ENCODE data around the gene JUN.
"Not testable (repeated sequence)": the region's sequence is repeated elsewhere in the genome, so short reads cannot be mapped to it uniquely, and the experiment has no call there.

Gene JUN

DNA sequence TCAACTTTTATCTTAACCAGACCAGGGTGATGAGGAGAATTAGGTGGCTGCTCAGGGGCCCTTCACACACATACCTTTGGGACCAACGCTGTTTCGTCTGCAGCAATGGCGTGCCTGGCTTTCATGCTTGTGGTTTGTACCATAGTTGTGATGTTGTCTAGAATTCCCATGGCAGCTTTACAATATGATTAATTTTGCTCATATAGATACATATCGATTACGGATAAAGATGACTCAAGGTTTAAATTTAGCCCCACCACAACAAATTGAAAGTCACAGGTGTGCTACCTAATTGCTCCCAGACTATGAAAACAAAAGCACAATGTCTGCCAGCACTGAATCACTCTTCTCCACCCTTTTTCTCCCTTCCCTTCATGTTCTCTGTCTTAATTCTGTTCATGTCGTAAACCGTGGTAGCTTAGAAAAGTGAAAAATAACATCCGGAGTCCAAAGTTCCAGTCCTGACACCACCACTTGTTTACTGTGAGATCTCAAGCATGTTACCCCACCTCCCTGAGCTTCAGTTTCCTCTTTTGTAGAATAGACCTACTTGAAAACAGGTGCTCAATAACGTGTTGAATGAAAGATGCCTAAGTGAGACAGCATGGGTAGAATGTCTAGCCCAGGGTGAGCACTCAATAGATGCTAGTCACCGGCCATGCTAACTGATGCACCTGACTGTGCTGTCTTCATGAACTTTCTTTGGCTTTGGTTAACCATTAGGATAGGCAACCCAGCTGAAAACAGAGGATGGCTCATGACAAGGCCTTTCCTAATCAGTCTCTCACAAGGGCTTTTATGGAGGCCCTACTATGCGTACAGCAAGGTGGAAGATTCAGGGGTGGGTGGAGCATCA, 22.1 kb upstream of the JUN start:
- no peaks in the 10 kb centered on the region for H3K36me3 ChIP-seq
- H3K9me3 ChIP-seq (ENCODE audit: severe bottlenecking) = no peaks in the 10 kb centered on the region
- no peak overlapping the region for H3K27ac ChIP-seq
- TF ChIP-seq, protein P1, sequence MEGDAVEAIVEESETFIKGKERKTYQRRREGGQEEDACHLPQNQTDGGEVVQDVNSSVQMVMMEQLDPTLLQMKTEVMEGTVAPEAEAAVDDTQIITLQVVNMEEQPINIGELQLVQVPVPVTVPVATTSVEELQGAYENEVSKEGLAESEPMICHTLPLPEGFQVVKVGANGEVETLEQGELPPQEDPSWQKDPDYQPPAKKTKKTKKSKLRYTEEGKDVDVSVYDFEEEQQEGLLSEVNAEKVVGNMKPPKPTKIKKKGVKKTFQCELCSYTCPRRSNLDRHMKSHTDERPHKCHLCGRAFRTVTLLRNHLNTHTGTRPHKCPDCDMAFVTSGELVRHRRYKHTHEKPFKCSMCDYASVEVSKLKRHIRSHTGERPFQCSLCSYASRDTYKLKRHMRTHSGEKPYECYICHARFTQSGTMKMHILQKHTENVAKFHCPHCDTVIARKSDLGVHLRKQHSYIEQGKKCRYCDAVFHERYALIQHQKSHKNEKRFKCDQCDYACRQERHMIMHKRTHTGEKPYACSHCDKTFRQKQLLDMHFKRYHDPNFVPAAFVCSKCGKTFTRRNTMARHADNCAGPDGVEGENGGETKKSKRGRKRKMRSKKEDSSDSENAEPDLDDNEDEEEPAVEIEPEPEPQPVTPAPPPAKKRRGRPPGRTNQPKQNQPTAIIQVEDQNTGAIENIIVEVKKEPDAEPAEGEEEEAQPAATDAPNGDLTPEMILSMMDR (IDR thresholded peaks at IDR 0.05; ENCODE audit: low read depth, low read length) = no peak
- H3K4me3 ChIP-seq (ENCODE audit: low read depth, low read length) = no peak overlapping the region
- no peak for DNase-seq
- no peaks in the 10 kb centered on the region for H3K27me3 ChIP-seq (ENCODE audit: insufficient read depth, low read depth, severe bottlenecking)

DNA sequence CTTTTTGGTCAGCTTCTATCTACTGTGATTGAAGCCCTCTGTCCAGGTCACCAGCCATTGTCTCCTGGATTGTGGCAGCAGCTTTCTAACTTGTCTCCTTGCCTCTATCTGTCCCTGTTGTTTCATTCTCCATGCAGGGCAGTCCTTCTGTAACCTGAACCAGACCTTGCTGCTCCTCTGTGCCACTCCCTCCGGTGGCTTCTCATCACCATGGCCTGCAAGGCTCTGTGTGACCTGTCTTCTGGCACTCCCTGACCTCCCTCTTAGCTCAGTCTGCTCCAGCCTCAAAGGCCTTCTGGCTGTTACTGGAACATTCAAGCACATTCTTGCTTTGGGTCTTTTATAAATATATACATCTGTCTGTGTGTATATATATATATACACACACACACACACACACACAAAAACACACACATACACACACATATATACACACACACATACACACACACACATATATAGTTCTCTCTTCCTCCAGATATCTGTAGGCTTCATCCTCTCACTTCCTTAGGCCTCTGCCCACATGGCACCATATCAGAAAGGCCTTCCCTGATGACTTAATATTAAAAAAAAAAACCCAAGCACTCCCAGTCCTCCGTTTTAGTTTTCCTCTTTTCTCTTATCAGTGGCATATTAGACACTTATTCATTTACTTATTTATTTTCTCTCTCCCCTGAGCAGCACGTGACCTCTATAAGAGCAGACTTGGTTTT, 21.2 kb upstream of the JUN start:
- H3K9me3 ChIP-seq (ENCODE audit: severe bottlenecking) = no peaks in the 10 kb centered on the region
- no peaks in the 10 kb centered on the region for H3K36me3 ChIP-seq
- H3K4me3 ChIP-seq (ENCODE audit: low read depth, low read length) = no peak overlapping the region
- H3K27ac ChIP-seq = no peak overlapping the region
- H3K27me3 ChIP-seq (ENCODE audit: insufficient read depth, low read depth, severe bottlenecking) = no peaks in the 10 kb centered on the region
- TF ChIP-seq, protein P1 (IDR thresholded peaks at IDR 0.05; ENCODE audit: low read depth, low read length) = no peak
- no peak for DNase-seq

DNA sequence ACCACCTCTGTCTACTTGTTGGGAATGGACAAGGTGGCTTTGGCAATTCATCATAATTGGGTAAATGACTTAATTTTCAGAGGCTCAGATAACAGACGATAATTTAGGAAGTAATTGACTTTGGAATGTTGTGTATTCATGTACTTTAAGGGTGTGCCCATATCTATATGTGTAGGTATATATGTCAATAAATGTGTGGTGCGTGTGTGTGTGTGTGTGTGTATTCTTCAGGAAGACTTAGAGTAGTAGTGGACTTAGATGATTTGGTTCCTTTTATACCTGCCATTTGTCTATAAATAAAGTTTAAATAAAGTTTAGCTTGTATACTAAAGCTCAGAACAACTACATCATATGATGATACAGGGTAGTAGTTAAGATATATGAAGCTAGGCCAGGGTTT, 20.0 kb upstream of the JUN start:
- no peak overlapping the region for H3K4me3 ChIP-seq (ENCODE audit: low read depth, low read length)
- H3K27me3 ChIP-seq (ENCODE audit: insufficient read depth, low read depth, severe bottlenecking) = no peaks in the 10 kb centered on the region
- TF ChIP-seq, protein P1 (IDR thresholded peaks at IDR 0.05; ENCODE audit: low read depth, low read length) = no peak
- no peaks in the 10 kb centered on the region for H3K36me3 ChIP-seq
- no peak for DNase-seq
- H3K27ac ChIP-seq = no peak overlapping the region
- H3K9me3 ChIP-seq (ENCODE audit: severe bottlenecking) = no peaks in the 10 kb centered on the region

DNA sequence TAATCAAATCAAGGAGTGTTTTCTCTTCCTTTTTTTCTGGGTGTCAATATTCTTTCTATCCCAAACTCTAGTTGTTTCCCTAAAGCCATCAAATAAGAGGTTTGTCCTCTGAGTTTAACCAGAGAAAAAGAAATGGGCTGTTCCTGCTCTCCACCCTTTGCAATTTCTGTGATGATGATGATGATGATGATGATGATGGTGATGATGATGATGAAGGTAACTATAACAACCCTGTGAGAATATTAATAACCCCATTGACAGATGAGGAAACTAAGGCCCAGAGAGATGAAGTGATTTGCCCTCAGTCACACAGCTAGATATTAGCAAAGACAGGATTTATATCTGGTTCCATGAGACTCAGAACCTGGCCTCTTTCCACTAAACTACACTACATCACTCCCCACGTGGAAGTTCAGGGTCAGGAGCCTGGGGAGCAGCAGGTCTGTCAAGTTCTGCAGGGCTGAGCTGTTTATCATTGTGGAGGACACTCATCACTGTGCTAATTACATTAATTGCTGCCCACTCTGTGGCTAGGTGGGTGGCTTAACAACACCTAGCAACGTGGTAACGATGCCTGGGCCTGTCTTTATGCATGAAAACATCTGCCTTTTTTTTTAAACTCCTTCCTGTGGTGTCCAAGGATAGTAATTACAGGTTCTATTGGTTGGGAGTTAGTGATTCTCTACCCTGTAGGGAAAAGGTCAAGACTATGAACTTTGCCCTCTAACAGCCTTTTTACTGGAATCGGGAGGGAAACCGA, 19.0 kb upstream of the JUN start:
- H3K27ac ChIP-seq = no peak overlapping the region
- H3K36me3 ChIP-seq = no peaks in the 10 kb centered on the region
- no peaks in the 10 kb centered on the region for H3K27me3 ChIP-seq (ENCODE audit: insufficient read depth, low read depth, severe bottlenecking)
- no peak overlapping the region for H3K4me3 ChIP-seq (ENCODE audit: low read depth, low read length)
- TF ChIP-seq, protein P1 (IDR thresholded peaks at IDR 0.05; ENCODE audit: low read depth, low read length) = no peak
- no peak for DNase-seq
- H3K9me3 ChIP-seq (ENCODE audit: severe bottlenecking) = no peaks in the 10 kb centered on the region

DNA sequence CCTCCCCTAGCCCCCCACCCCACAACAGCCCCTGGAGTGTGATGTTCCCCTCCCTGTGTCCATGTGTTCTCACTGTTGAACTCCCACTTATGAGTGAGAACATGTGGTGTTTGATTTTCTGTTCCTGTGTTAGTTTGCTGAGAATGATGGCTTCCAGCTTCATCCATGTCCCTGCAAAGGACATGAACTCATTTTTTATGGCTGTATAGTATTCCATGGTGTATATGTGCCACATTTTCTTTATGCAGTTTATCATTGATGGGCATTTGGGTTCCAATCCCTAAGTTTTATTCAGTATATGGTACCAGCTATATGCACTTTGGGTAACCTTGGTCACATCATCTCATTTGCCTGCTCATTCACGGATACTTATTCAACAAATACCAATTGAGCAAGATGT, 17.4 kb upstream of the JUN start:
- not testable (repeated sequence) for H3K4me3 ChIP-seq (ENCODE audit: low read depth, low read length); H3K27me3 ChIP-seq (ENCODE audit: insufficient read depth, low read depth, severe bottlenecking); H3K27ac ChIP-seq; DNase-seq; H3K36me3 ChIP-seq; H3K9me3 ChIP-seq (ENCODE audit: severe bottlenecking)

DNA sequence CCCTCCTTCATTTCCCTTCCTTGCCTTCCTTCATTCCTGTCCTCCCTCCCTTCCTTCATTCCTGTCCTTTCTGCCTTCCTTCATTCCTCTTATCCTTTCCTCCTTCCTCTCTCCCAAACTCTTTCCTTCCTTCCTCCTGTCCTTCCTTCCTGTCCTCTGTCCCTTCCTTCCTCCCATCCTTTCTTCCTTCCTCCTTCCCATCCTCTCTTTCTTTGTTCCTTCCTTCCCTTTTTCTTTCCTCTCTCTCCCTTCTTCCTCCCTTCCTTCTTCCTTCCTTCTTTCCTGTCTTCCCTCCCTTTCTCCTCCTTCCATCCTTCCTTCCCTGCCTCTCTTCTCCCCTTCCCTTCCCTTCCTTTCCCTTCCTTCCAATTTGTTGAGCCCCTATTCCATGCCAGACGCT, 15.8 kb upstream of the JUN start:
- TF ChIP-seq, protein P1 (IDR thresholded peaks at IDR 0.05; ENCODE audit: low read depth, low read length) = no peak
- no peak for DNase-seq
- Histone ChIP-seq H3K36me3 (no peaks in the 10 kb centered on the region), H3K27ac (no peak overlapping the region), H3K27me3 (ENCODE audit: insufficient read depth, low read depth, severe bottlenecking) (no peaks in the 10 kb centered on the region), H3K9me3 (ENCODE audit: severe bottlenecking) (no peaks in the 10 kb centered on the region), H3K4me3 (ENCODE audit: low read depth, low read length) (no peak overlapping the region)

All from WERI-Rb-1 (cell line).